GM12878 (cell line): Measurements from ENCODE around the gene ARIH2. TPM values are rescaled to one million over a fixed set of nuclear protein-coding genes. Genes with fewer than 3 reads are reported as not detected.

ENCODE experiments used
- FOXK2 ChIP-seq: fragments of 450-650 bp; IDR thresholded peaks from 2 replicates; pipeline ENCODE4 v1.6.1; 2017; ENCODE audit warnings: mild to moderate bottlenecking, moderate library complexity
- NFXL1 ChIP-seq: fragments of 450-650 bp; IDR thresholded peaks from 2 replicates; pipeline ENCODE4 v1.6.1; 2017; ENCODE audit warnings: antibody characterized with exemption, mild to moderate bottlenecking, borderline replicate concordance
- NFYA ChIP-seq: IDR thresholded peaks from 2 replicates; pipeline ENCODE4 v1.6.1; 2011; ENCODE audit warnings: low read depth, mild to moderate bottlenecking, low read length, improper control_type of control experiment, borderline replicate concordance
- SUZ12 ChIP-seq: fragments of 200-600 bp; sonication (generic); IDR thresholded peaks from one replicate; pipeline ENCODE4 v1.6.1; 2018; ENCODE audit warnings: antibody characterized with exemption, mild to moderate bottlenecking; ENCODE audit not compliant: unreplicated experiment
- TBL1XR1 ChIP-seq: IDR thresholded peaks from 2 replicates; pipeline ENCODE4 v1.6.1; 2012; ENCODE audit warnings: low read depth, low read length, improper control_type of control experiment
- TCF3 ChIP-seq: IDR thresholded peaks from 2 replicates; pipeline ENCODE4 v1.6.1; 2012; ENCODE audit warnings: low read depth, mild to moderate bottlenecking, low read length, borderline replicate concordance; ENCODE audit not compliant: insufficient read depth
- ZZZ3 ChIP-seq: IDR thresholded peaks from 2 replicates; pipeline ENCODE4 v1.6.1; 2011; ENCODE audit warnings: low read depth; ENCODE audit not compliant: control insufficient read depth, insufficient read length
- polyA plus RNA-seq, 11 experiments: library from polyadenylated mRNA; depleted of rRNA in 4 of 11; unstranded in 6 of 11; stranded (reverse) in 5 of 11; fragments of >200 nt; fragmentation: Nextera tagmentation in 4 of 11; fragmentation: Illumina TruSeq in 1 of 11; extraction: Ambion mirVana in 4 of 11; extraction: Trizol in 1 of 11; gene quantifications; 1 replicate in 1 of 11; 2 replicates in 10 of 11; pipeline versions ENCODE4 v1.2.1 to v1.2.3, GENCODE V29; 2011 to 2016; ENCODE audit warnings: inconsistent platforms in 2 of 11, missing spikeins in 2 of 11, low read depth in 1 of 11
- total RNA-seq, 4 experiments: library from RNA; depleted of rRNA in 3 of 4; stranded (reverse); fragments of >200 nt in 3 of 4; fragmentation: Illumina TruSeq in 1 of 4; extraction: Trizol in 1 of 4; gene quantifications; 2 replicates each; pipeline versions ENCODE4 v1.2.1 to v1.2.3, GENCODE V29; 2013 to 2021
- TF ChIP-seq, protein P1 (sequence below): fragments of 450-650 bp; IDR thresholded peaks from 2 replicates; pipeline ENCODE4 v1.6.1; 2017; ENCODE audit warnings: low read depth, mild to moderate bottlenecking, moderate library complexity
- TF ChIP-seq, protein P2 (sequence below): fragments of 450-650 bp; IDR thresholded peaks from 2 replicates; pipeline ENCODE4 v1.6.1; 2017; ENCODE audit warnings: mild to moderate bottlenecking, moderate library complexity

ARIH2 gene
- total and polyA plus RNA-seq, 10 of the 15 experiments (the other 5 are each of a cell fraction or from before 2014, with no cell fraction given) = 18.7 to 74.7 (median 63.7) TPM

DNA sequence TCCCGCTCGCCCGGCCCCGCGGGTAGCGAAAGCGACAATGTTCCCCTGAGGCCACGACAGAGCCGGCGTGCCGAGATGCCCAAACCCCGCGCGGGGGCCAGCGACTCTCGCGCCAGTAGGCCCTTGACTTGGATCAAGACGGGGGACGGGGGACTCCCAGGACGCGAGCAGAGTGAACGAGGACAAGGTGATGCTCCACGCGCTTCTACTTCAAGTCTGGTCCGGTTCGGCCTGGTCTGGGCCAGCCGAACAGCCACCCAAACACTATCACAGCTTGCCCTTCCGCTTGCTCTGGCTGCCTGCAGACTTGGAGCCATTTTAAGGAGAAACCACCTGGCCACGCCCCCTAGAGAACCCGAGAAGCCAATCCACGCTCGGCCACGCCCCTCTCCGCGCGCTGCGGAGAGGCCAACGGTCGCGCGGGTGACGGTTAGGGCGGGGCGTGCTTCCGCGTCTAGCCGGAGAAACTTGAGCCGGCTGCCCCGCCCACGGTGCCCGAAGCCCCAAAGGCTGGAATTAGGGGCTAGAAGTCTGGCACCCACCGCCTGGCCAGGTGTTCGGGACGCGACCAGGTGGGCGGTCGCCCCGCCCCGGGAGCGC lies 102.7 kb downstream of the ARIH2 start (continued):
- TF ChIP-seq, protein P1, sequence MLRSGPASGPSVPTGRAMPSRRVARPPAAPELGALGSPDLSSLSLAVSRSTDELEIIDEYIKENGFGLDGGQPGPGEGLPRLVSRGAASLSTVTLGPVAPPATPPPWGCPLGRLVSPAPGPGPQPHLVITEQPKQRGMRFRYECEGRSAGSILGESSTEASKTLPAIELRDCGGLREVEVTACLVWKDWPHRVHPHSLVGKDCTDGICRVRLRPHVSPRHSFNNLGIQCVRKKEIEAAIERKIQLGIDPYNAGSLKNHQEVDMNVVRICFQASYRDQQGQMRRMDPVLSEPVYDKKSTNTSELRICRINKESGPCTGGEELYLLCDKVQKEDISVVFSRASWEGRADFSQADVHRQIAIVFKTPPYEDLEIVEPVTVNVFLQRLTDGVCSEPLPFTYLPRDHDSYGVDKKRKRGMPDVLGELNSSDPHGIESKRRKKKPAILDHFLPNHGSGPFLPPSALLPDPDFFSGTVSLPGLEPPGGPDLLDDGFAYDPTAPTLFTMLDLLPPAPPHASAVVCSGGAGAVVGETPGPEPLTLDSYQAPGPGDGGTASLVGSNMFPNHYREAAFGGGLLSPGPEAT = peak; percentile 71
- TF ChIP-seq FOXK2 (no peak), NFYA (no peak), TCF3 (peak; percentile 87; the same call in 1 of the 2 replicates), TBL1XR1 (0 out of 2 replicates have a peak, but pooled peaks have one; percentile 14), ZZZ3 (no peak), NFXL1 (no peak), SUZ12 (no peak)
- TF ChIP-seq, protein P2, sequence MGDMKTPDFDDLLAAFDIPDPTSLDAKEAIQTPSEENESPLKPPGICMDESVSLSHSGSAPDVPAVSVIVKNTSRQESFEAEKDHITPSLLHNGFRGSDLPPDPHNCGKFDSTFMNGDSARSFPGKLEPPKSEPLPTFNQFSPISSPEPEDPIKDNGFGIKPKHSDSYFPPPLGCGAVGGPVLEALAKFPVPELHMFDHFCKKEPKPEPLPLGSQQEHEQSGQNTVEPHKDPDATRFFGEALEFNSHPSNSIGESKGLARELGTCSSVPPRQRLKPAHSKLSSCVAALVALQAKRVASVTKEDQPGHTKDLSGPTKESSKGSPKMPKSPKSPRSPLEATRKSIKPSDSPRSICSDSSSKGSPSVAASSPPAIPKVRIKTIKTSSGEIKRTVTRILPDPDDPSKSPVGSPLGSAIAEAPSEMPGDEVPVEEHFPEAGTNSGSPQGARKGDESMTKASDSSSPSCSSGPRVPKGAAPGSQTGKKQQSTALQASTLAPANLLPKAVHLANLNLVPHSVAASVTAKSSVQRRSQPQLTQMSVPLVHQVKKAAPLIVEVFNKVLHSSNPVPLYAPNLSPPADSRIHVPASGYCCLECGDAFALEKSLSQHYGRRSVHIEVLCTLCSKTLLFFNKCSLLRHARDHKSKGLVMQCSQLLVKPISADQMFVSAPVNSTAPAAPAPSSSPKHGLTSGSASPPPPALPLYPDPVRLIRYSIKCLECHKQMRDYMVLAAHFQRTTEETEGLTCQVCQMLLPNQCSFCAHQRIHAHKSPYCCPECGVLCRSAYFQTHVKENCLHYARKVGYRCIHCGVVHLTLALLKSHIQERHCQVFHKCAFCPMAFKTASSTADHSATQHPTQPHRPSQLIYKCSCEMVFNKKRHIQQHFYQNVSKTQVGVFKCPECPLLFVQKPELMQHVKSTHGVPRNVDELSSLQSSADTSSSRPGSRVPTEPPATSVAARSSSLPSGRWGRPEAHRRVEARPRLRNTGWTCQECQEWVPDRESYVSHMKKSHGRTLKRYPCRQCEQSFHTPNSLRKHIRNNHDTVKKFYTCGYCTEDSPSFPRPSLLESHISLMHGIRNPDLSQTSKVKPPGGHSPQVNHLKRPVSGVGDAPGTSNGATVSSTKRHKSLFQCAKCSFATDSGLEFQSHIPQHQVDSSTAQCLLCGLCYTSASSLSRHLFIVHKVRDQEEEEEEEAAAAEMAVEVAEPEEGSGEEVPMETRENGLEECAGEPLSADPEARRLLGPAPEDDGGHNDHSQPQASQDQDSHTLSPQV = no peak
- TF ChIP-seq, all 136 proteins: peak for 53
